ENCODE data around the gene SOBP.

GRCh38 chr6:107584726-107585125, 94.8 kb downstream of the SOBP start:
- no peak for TF ChIP-seq CTCF (tag by site-specific recombination; IDR thresholded peaks at IDR 0.05)
- TF ChIP-seq TCF7L2 (IDR thresholded peaks at IDR 0.05; ENCODE audit: borderline replicate concordance, low read depth, low read length) = no peak
- no peak for TF ChIP-seq ZNF626 (tag by site-specific recombination; IDR thresholded peaks at IDR 0.05)
- no peak for TF ChIP-seq REST (tag by site-specific recombination; IDR thresholded peaks at IDR 0.05)
- no peak for TF ChIP-seq YY1 (tag by site-specific recombination; IDR thresholded peaks at IDR 0.05)
- TF ChIP-seq ZNF18 (tag by site-specific recombination; IDR thresholded peaks at IDR 0.05) = no peak
- no peak for TF ChIP-seq ZNF561 (tag by site-specific recombination; IDR thresholded peaks at IDR 0.05; ENCODE audit: borderline replicate concordance)
- TF ChIP-seq ZNF280D (tag by site-specific recombination; IDR thresholded peaks at IDR 0.05) = no peak
- no peak for TF ChIP-seq ZNF501 (tag by site-specific recombination; IDR thresholded peaks at IDR 0.05)
- no peak for TF ChIP-seq ZNF274 (IDR thresholded peaks at IDR 0.05; ENCODE audit: low read length)
- TF ChIP-seq ZNF274 (tag by site-specific recombination; IDR thresholded peaks at IDR 0.05; ENCODE audit: borderline replicate concordance) = no peak

Measured in HEK293 (cell line).